H7 (cell line): ENCODE data around the gene TLR7. TPM values are rescaled to one million over a fixed set of nuclear protein-coding genes. Genes with fewer than 3 reads are reported as not detected.

Source experiments
- DNase-seq: peaks from one replicate; pipeline ENCODE4 v3.0.0; 2012
- H3K27me3 ChIP-seq: 2 replicates; pipeline ENCODE4 v1.6.0; 2011; ENCODE audit warnings: mild to moderate bottlenecking, low read length; ENCODE audit not compliant: control insufficient read depth, insufficient read depth
- H3K36me3 ChIP-seq: replicated peaks from 2 replicates; pipeline ENCODE4 v1.5.1; 2011; ENCODE audit warnings: low read length; ENCODE audit not compliant: control insufficient read depth, insufficient read depth
- H3K4me3 ChIP-seq: 2 replicates; pipeline ENCODE4 v1.5.1; 2011; ENCODE audit warnings: low read depth, mild to moderate bottlenecking, control low read depth, low read length, moderate library complexity; ENCODE audit not compliant: insufficient read depth
- total RNA-seq: library from RNA; depleted of rRNA; stranded (reverse); fragments of >200 nt; shearing (Covaris generic); gene quantifications from 2 replicates; pipeline ENCODE4 v1.2.3, GENCODE V29; 2014

TLR7 gene
- total RNA-seq, 1 experiment from 2014 or later, result not detected

GRCh38 chrX:12899506-12899905 is 32.6 kb downstream of the TLR7 start:
- Histone ChIP-seq H3K36me3 (no peaks in the 10 kb centered on the region), H3K4me3 (no peak overlapping the region), H3K27me3 (no peaks in the 10 kb centered on the region)
- DNase-seq, result peak; percentile 19

DNA sequence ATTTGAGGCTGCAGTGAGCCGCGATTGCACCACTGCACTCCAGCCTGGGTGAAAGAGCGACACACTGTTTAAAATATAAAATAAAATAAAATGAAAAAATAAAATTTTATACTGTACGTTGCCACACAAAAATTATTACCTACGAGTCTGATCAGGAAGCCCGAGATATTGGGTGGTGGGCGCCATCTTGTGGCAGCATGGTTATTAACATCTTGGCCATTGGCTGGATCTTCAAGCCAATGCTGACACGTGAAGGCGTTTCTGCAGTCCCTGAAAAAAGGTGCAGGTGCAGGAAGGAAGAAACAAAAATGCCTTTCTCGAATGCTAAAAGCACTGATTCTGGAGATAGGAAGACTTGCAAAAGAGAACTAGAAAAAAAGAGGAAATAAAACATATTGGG is 34.6 kb downstream of the TLR7 start:
- Histone ChIP-seq H3K4me3 (no peak overlapping the region), H3K36me3 (no peaks in the 10 kb centered on the region), H3K27me3 (no peaks in the 10 kb centered on the region)
- DNase-seq, result peak; percentile 75

DNA sequence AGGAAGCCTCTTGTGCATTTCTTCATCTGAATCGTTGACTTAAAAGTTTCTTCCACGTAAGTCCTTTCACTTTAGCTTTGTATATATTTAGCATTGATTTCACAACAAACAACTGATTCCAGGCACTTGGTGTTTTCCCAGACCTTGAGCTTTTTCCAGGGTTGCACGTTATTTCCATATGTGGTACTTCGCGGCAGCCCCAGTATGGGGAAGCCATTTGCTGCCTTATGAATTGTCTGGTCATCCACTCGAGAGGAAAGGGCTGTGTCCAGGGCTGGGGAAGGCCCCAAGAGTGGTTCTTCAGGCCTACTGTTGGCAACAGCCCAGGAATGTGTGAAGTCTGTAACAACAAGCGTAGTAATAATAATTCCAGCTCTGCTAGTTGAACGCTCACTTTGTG is 36.8 kb downstream of the TLR7 start:
- DNase-seq, result no peak
- no peaks in the 10 kb centered on the region for H3K27me3 ChIP-seq
- no peak overlapping the region for H3K4me3 ChIP-seq
- no peaks in the 10 kb centered on the region for H3K36me3 ChIP-seq

DNA sequence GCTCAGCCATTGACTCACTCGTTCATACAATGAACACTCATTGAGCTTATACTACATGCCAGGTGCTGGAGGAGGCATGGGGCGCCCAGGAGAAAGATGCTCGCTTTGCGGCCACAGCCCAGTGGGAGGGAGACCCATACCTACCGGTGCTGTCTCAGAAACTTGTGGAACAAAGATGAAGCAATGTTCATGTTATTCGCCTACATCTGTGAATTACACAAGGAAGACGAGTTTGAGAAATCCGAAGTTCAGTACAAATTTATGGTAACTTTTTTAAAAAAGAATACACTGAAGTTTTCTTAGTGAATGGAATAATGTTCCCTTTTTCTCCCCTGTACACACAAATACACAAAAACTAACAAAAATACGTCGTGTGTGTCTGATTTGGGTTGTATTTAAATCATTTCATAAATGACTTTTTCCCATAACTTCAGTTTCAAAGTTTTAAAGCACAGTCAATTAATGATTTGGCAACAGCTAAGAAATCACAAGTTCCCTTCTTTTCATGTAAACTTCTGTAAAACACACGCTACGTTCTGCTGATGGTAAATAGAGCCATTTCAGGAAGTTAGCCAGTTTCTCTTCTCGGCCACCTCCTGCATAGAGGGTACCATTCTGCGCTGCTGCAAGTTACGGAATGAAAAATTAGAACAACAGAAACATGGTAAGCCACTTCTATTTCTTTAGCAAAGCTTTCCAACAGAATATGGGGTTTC is 39.3 kb downstream of the TLR7 start, which contains the start of gene TLR8:
Gene TLR8, plus strand, starts transcription at position 575 of the 716 bp plus-strand sequence. Its CDS starts 87 bp downstream, at position 662.
- H3K27me3 ChIP-seq, result no peaks in the 10 kb centered on the region
- H3K36me3 ChIP-seq, result no peaks in the 10 kb centered on the region
- H3K4me3 ChIP-seq, result no peak within 1 kb of the TSS
- no peak for DNase-seq

GRCh38 chrX:12910423-12911121 is 43.7 kb downstream of the TLR7 start:
- H3K4me3 ChIP-seq, result no peak overlapping the region
- no peaks in the 10 kb centered on the region for H3K36me3 ChIP-seq
- H3K27me3 ChIP-seq, result no peaks in the 10 kb centered on the region
- peak; percentile 23 for DNase-seq

GRCh38 chrX:12911122-12911470 is 44.2 kb downstream of the TLR7 start:
- H3K36me3 ChIP-seq, result no peaks in the 10 kb centered on the region
- no peaks in the 10 kb centered on the region for H3K27me3 ChIP-seq
- no peak for DNase-seq
- no peak overlapping the region for H3K4me3 ChIP-seq

DNA sequence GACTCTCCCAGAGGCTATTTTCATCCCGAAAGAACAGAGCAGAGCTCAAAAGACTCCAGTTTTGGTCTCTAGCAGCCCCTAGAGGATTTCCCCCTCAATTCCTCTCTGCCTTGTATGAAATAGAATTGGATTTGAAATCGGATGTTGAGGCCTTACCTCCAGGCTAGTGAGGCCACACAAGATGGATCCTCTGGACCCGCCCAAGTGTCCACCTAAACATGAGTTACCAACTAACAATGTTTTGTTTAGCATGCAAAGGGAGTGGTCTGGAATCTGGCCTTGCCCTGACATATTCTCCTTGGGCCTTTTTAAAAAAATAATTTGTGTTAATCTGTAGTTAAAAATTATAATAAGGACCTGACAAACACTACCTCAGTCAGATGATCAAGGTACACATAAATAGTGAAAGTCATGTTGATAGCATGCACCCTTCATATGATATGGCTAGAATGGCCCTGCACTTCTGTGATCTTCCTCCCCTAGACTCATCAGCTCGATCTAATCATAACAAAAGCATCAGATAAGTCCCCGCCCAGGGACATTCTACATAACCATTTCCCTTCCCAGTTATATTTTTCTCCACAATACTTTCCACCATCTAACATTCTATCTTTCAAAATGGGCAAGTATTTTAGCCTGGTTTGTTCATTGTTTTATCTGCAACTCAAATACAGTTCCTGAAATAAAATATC is 46.1 kb downstream of the TLR7 start:
- DNase-seq, result no peak
- H3K4me3 ChIP-seq, result no peak overlapping the region
- H3K27me3 ChIP-seq, result no peaks in the 10 kb centered on the region
- no peaks in the 10 kb centered on the region for H3K36me3 ChIP-seq

GRCh38 chrX:12917753-12918152 is 50.9 kb downstream of the TLR7 start:
- Histone ChIP-seq H3K27me3 (no peaks in the 10 kb centered on the region), H3K4me3 (no peak overlapping the region), H3K36me3 (no peaks in the 10 kb centered on the region)
- DNase-seq, result no peak

DNA sequence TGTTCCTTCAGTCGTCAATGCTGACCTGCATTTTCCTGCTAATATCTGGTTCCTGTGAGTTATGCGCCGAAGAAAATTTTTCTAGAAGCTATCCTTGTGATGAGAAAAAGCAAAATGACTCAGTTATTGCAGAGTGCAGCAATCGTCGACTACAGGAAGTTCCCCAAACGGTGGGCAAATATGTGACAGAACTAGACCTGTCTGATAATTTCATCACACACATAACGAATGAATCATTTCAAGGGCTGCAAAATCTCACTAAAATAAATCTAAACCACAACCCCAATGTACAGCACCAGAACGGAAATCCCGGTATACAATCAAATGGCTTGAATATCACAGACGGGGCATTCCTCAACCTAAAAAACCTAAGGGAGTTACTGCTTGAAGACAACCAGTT is 52.2 kb downstream of the TLR7 start:
- no peak for DNase-seq

GRCh38 chrX:12919620-12920019 is 52.7 kb downstream of the TLR7 start:
- H3K27me3 ChIP-seq, result no peaks in the 10 kb centered on the region
- no peak for DNase-seq
- no peak overlapping the region for H3K4me3 ChIP-seq
- H3K36me3 ChIP-seq, result no peaks in the 10 kb centered on the region

More for the DNA sequence above, 52.2 kb downstream of the TLR7 start:
- no peaks in the 10 kb centered on the region for H3K27me3 ChIP-seq
- no peak overlapping the region for H3K4me3 ChIP-seq
- no peaks in the 10 kb centered on the region for H3K36me3 ChIP-seq

DNA sequence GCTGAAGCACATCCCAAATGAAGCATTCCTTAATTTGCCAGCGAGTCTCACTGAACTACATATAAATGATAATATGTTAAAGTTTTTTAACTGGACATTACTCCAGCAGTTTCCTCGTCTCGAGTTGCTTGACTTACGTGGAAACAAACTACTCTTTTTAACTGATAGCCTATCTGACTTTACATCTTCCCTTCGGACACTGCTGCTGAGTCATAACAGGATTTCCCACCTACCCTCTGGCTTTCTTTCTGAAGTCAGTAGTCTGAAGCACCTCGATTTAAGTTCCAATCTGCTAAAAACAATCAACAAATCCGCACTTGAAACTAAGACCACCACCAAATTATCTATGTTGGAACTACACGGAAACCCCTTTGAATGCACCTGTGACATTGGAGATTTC is 54.1 kb downstream of the TLR7 start:
- DNase-seq, result no peak
- Histone ChIP-seq H3K36me3 (no peaks in the 10 kb centered on the region), H3K4me3 (no peak overlapping the region), H3K27me3 (no peaks in the 10 kb centered on the region)

- no peak for DNase-seq
- Histone ChIP-seq H3K36me3 (no peaks in the 10 kb centered on the region), H3K27me3 (no peaks in the 10 kb centered on the region), H3K4me3 (no peak overlapping the region)
Measured at GRCh38 chrX:12921886-12922598, 55.2 kb downstream of the TLR7 start.

GRCh38 chrX:12922599-12922919 is 55.7 kb downstream of the TLR7 start:
- H3K36me3 ChIP-seq, result no peaks in the 10 kb centered on the region
- no peak overlapping the region for H3K4me3 ChIP-seq
- no peak for DNase-seq
- no peaks in the 10 kb centered on the region for H3K27me3 ChIP-seq

- Histone ChIP-seq H3K27me3 (no peaks in the 10 kb centered on the region), H3K4me3 (no peak overlapping the region), H3K36me3 (no peaks in the 10 kb centered on the region)
- DNase-seq, result no peak
Measured at GRCh38 chrX:12929701-12930100, 62.8 kb downstream of the TLR7 start.
